Neural cell (in vitro differentiated cells): Measurements from ENCODE around the gene DZIP1. TPM values are rescaled to one million over a fixed set of nuclear protein-coding genes. Genes with fewer than 3 reads are reported as not detected.

Source experiments
- H2AFZ ChIP-seq: fragments of 200-600, 300-800 bp; sonication (generic), shearing (Covaris generic); 2 replicates; pipeline ENCODE4 v1.6.0; 2014; ENCODE audit warnings: low read depth, mild to moderate bottlenecking, antibody characterized with exemption, low read length, moderate library complexity
- H3F3A ChIP-seq: fragments of 200-600 bp; shearing (Covaris generic); 2 replicates; pipeline ENCODE4 v1.6.1; 2016; ENCODE audit warnings: mild to moderate bottlenecking, moderate library complexity, mixed read lengths, antibody characterized with exemption, low read length; ENCODE audit not compliant: insufficient read depth, poor library complexity, severe bottlenecking
- H3K27ac ChIP-seq: fragments of 200-600, 300-800 bp; sonication (generic), shearing (Covaris generic); 2 replicates; pipeline ENCODE4 v1.5.1; 2014; ENCODE audit warnings: mild to moderate bottlenecking, low read length, moderate library complexity
- H3K27me3 ChIP-seq: fragments of 300-800, 200-600 bp; sonication (generic), shearing (Covaris generic); 2 replicates; pipeline ENCODE4 v1.6.0; 2014; ENCODE audit warnings: mild to moderate bottlenecking, low read depth, low read length, moderate library complexity; ENCODE audit not compliant: insufficient read depth
- H3K36me3 ChIP-seq: fragments of 300-800, 200-600 bp; sonication (generic), shearing (Covaris generic); 2 replicates; pipeline ENCODE4 v1.5.1; 2014; ENCODE audit warnings: mild to moderate bottlenecking, antibody characterized with exemption, low read length, moderate library complexity; ENCODE audit not compliant: insufficient read depth
- H3K4me2 ChIP-seq: fragments of 300-800, 200-600 bp; sonication (generic), shearing (Covaris generic); 2 replicates; pipeline ENCODE4 v1.6.0; 2014; ENCODE audit warnings: mild to moderate bottlenecking, low read length
- H3K4me3 ChIP-seq: fragments of 300-800, 200-600 bp; sonication (generic), shearing (Covaris generic); 2 replicates; pipeline ENCODE4 v1.5.1; 2014; ENCODE audit warnings: mild to moderate bottlenecking, low read length, moderate library complexity
- H3K79me2 ChIP-seq: fragments of 200-600 bp; shearing (Covaris generic); replicated peaks from 2 replicates; pipeline ENCODE4 v1.6.0; 2014; ENCODE audit warnings: mild to moderate bottlenecking, low read length, moderate library complexity; ENCODE audit not compliant: insufficient read depth
- H3K9ac ChIP-seq: fragments of 300-800, 200-600 bp; sonication (generic), shearing (Covaris generic); 2 replicates; pipeline ENCODE4 v1.6.1; 2016; ENCODE audit warnings: mild to moderate bottlenecking, low read length, mixed read lengths
- H3K9me2 ChIP-seq: fragments of 200-600 bp; shearing (Covaris generic); 2 replicates; pipeline ENCODE4 v1.6.1; 2016; ENCODE audit warnings: mild to moderate bottlenecking, low read length, mixed read lengths; ENCODE audit not compliant: insufficient read depth
- H3K9me3 ChIP-seq: fragments of 200-600, 300-800 bp; sonication (generic), shearing (Covaris generic); 2 replicates; pipeline ENCODE4 v1.6.1; 2016; ENCODE audit warnings: mild to moderate bottlenecking, mixed run types, low read length, moderate library complexity, mixed read lengths
- H4K20me1 ChIP-seq: fragments of 200-600 bp; shearing (Covaris generic); 2 replicates; pipeline ENCODE4 v1.6.1; 2016; ENCODE audit warnings: mild to moderate bottlenecking, mixed run types; ENCODE audit not compliant: insufficient read depth
- EP300 ChIP-seq: fragments of 450-650 bp; conservative IDR thresholded peaks from 2 replicates; pipeline ENCODE4 v1.6.1; 2014; ENCODE audit warnings: antibody characterized with exemption, mild to moderate bottlenecking, moderate library complexity; ENCODE audit not compliant: poor library complexity, severe bottlenecking
- EZH2 ChIP-seq: fragments of 200-600, 300-800 bp; shearing (Covaris generic), sonication (generic); IDR thresholded peaks from 2 replicates; pipeline ENCODE4 v1.6.1; 2014; ENCODE audit warnings: antibody characterized with exemption, low read length, borderline replicate concordance, mild to moderate bottlenecking; ENCODE audit not compliant: insufficient read depth, poor library complexity, severe bottlenecking
- MXI1 ChIP-seq: fragments of 450-650 bp; conservative IDR thresholded peaks from 2 replicates; pipeline ENCODE4 v1.6.1; 2014; ENCODE audit warnings: antibody characterized with exemption, mild to moderate bottlenecking; ENCODE audit not compliant: poor library complexity, severe bottlenecking
- POLR2AphosphoS5 ChIP-seq: IDR thresholded peaks from 2 replicates; pipeline ENCODE4 v1.6.1; 2012
- RAD21 ChIP-seq: fragments of 450-650 bp; conservative IDR thresholded peaks from 2 replicates; pipeline ENCODE4 v1.6.1; 2014; ENCODE audit warnings: antibody characterized with exemption, mild to moderate bottlenecking, moderate library complexity
- SMC3 ChIP-seq: fragments of 450-650 bp; conservative IDR thresholded peaks from 2 replicates; pipeline ENCODE4 v1.6.1; 2014; ENCODE audit warnings: antibody characterized with exemption, mild to moderate bottlenecking, moderate library complexity; ENCODE audit not compliant: poor library complexity
- TAF1 ChIP-seq: IDR thresholded peaks from 2 replicates; pipeline ENCODE4 v1.6.1; 2012; ENCODE audit warnings: low read depth
- polyA plus RNA-seq: library from polyadenylated mRNA; depleted of rRNA; stranded (reverse); fragments of >200 nt; gene quantifications from 2 replicates; pipeline ENCODE4 v1.2.3, GENCODE V29; 2014
- TF ChIP-seq, protein P1 (sequence below): IDR thresholded peaks from 2 replicates; pipeline ENCODE4 v1.6.1; 2012; ENCODE audit warnings: borderline replicate concordance
- TF ChIP-seq, protein P2 (sequence below): fragments of 450-650 bp; IDR thresholded peaks from 2 replicates; pipeline ENCODE4 v1.5.1; 2014; ENCODE audit warnings: antibody characterized with exemption, mild to moderate bottlenecking, moderate library complexity; ENCODE audit not compliant: poor library complexity, severe bottlenecking

Gene DZIP1
- polyA plus RNA-seq, 1 donor from 2014 or later: 35.3 TPM

DNA sequence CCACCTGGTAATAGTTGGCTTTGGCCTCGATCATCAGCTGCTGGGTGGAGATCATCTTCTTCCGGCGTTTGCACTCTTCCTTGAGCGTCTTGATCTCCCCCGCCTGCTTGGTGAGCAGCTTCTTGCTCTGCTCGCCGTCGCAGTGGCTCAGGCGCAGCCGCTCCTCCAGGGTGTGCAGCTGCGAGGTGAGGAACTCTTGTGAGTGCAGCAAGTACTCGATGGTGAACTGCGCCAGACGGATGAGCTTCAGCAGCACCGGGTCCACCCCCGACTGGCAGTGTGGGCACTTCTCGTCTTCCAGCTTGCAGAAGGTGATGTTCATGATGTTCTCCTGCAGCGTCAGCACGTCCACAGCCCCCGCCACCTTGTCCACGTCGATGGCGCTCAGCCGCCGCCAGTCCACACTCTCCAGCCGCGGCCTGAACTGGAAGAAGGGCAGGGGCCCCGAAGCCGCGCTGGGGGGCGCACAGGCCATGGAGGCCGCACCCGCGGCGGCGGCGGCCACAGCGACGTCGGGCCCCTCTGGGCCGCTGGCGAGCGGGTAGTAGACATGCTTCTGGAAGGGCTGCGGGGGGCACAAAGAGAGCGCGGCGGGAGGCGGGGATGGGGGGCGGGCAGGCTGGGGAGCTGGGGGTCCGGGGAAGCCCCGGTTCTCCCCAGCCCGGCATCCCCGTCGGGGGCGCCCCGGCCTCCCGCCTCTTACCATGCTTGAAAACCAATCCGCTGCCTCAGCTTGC is 3.0 kb downstream of the DZIP1 start:
- no peak for TF ChIP-seq MXI1
- TF ChIP-seq, protein P1, sequence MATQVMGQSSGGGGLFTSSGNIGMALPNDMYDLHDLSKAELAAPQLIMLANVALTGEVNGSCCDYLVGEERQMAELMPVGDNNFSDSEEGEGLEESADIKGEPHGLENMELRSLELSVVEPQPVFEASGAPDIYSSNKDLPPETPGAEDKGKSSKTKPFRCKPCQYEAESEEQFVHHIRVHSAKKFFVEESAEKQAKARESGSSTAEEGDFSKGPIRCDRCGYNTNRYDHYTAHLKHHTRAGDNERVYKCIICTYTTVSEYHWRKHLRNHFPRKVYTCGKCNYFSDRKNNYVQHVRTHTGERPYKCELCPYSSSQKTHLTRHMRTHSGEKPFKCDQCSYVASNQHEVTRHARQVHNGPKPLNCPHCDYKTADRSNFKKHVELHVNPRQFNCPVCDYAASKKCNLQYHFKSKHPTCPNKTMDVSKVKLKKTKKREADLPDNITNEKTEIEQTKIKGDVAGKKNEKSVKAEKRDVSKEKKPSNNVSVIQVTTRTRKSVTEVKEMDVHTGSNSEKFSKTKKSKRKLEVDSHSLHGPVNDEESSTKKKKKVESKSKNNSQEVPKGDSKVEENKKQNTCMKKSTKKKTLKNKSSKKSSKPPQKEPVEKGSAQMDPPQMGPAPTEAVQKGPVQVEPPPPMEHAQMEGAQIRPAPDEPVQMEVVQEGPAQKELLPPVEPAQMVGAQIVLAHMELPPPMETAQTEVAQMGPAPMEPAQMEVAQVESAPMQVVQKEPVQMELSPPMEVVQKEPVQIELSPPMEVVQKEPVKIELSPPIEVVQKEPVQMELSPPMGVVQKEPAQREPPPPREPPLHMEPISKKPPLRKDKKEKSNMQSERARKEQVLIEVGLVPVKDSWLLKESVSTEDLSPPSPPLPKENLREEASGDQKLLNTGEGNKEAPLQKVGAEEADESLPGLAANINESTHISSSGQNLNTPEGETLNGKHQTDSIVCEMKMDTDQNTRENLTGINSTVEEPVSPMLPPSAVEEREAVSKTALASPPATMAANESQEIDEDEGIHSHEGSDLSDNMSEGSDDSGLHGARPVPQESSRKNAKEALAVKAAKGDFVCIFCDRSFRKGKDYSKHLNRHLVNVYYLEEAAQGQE: no peak
- TF ChIP-seq EP300: no peak
- TF ChIP-seq, protein P2, sequence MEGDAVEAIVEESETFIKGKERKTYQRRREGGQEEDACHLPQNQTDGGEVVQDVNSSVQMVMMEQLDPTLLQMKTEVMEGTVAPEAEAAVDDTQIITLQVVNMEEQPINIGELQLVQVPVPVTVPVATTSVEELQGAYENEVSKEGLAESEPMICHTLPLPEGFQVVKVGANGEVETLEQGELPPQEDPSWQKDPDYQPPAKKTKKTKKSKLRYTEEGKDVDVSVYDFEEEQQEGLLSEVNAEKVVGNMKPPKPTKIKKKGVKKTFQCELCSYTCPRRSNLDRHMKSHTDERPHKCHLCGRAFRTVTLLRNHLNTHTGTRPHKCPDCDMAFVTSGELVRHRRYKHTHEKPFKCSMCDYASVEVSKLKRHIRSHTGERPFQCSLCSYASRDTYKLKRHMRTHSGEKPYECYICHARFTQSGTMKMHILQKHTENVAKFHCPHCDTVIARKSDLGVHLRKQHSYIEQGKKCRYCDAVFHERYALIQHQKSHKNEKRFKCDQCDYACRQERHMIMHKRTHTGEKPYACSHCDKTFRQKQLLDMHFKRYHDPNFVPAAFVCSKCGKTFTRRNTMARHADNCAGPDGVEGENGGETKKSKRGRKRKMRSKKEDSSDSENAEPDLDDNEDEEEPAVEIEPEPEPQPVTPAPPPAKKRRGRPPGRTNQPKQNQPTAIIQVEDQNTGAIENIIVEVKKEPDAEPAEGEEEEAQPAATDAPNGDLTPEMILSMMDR: no peak
- no peak for TF ChIP-seq EZH2
- no peak for TF ChIP-seq TAF1
- no peak for TF ChIP-seq SMC3
- TF ChIP-seq RAD21: no peak
- no peak for TF ChIP-seq POLR2AphosphoS5
- Histone ChIP-seq H3K4me2 (no peak overlapping the region), H3K27me3 (peaks cover 14% of the 10 kb centered on the region), H3K9me3 (no peaks in the 10 kb centered on the region), H3K4me3 (peak overlapping the region; percentile 58), H3K79me2 (peaks cover 4% of the 10 kb centered on the region), H3K9ac (no peak overlapping the region), H3K27ac (no peak overlapping the region), H2AFZ (no peak overlapping the region), H3K36me3 (peaks cover 5% of the 10 kb centered on the region), H4K20me1 (no peaks in the 10 kb centered on the region), H3K9me2 (peaks cover 3% of the 10 kb centered on the region), H3F3A (no peaks in the 10 kb centered on the region)

DNA sequence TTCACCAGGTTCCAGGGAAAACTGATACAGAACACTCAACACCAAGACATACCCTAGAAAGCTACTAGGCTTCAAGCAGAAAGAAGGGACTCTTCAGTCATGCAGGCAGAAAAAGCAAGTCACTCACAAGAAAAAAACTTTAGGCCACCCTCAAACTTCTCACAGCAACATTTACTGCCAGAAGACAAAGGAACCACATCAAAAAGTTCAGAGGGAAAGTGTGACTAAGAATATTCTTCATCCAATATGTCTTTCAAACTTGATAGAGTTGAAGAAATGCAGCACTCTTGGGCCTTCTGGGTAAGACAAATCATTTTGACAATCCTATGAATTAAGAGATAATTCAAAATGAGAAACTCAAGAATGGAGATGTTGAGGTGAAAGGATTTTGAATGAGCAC is 7.7 kb downstream of the DZIP1 start:
- TF ChIP-seq POLR2AphosphoS5 (no peak), SMC3 (no peak), RAD21 (no peak), TAF1 (no peak)
- Histone ChIP-seq H3K27ac (no peak overlapping the region), H2AFZ (no peak overlapping the region), H3K9me2 (no peaks in the 10 kb centered on the region), H3K36me3 (peaks cover 9% of the 10 kb centered on the region), H3K27me3 (no peaks in the 10 kb centered on the region), H3K4me3 (no peak overlapping the region), H3K9ac (no peak overlapping the region), H3K79me2 (no peaks in the 10 kb centered on the region), H3F3A (no peaks in the 10 kb centered on the region), H4K20me1 (no peaks in the 10 kb centered on the region), H3K4me2 (no peak overlapping the region), H3K9me3 (no peaks in the 10 kb centered on the region)
